NOMO-1 treated with DMSO at 0.1 percent for 48 hours (cell line): ENCODE measurements around the gene KAT6B.

Experiments used
- DNase-seq: peaks from one replicate; lab custom pipeline; 2025; ENCODE audit not compliant: unreplicated experiment; lab: John Stamatoyannopoulos, UW

Gene KAT6B

GRCh38 chr10:75008952-75009351, 182.6 kb downstream of the KAT6B start:
- peak; percentile 36 for DNase-seq

DNA sequence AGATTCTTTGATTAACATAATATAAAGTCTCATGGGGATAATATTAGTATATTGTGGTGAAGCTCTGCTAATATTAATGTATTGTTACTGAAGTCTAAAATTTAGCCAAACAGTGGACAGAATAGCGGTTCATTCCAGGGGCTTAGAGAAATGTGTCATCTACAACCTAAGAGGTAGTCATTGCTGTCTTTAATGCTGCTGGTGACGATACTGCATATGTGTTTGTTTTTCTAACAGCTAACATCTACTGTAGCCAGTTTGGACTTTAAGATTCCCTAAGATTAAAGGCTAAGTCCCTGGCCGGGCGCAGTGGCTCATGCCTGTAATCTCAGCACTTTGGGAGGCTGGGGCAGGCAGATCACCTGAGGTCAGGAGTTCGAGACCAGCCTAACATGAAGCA, 183.0 kb downstream of the KAT6B start:
- DNase-seq: no peak

DNA sequence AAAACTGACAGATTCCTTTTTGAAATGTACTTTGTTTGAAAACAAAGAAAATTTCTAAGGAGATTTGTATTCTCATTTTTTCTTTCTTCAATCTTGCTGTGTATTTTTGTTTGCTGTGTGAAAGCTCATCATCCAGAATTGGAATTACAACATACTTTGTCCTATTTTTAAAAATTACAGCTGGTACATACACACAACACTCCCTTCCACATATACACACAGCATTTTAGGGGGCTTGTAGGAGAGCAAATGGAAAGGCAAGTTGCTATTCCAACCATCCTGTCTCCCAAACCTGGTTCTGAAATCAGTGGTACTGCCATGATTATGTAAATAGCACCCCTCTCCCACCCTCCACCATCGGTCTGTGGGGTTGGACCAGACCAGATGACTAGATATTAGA, 184.0 kb downstream of the KAT6B start:
- DNase-seq: no peak

DNA sequence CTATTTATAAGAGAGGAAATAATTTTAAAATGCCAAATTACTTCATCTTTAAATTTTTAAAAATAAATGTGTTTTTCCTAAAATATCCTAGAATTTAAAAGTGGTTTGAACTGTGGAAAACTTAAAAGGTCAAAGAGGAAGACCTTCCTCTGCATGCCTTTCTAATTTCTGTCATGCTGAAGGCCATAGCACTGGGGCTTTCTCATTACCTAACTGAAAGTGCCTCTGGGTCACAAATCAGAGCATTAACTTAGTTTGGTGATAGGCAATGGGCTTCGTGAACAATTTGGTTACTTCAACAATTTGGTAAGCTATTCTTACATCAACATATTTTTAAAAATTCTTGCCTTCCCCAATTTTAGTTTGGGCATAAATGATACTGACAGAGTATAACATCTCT, 184.8 kb downstream of the KAT6B start:
- DNase-seq: no peak

GRCh38 chr10:75012471-75012870, 186.1 kb downstream of the KAT6B start:
- no peak for DNase-seq

- no peak for DNase-seq
These were observed 186.6 kb downstream of the KAT6B start for GRCh38 chr10:75013007-75013406.

GRCh38 chr10:75013522-75013921, 187.1 kb downstream of the KAT6B start:
- no peak for DNase-seq

- no peak for DNase-seq
These were observed 188.3 kb downstream of the KAT6B start for GRCh38 chr10:75014516-75015230.

- DNase-seq: no peak
These were observed 189.0 kb downstream of the KAT6B start for GRCh38 chr10:75015442-75015841.

GRCh38 chr10:75016325-75016724, 189.9 kb downstream of the KAT6B start:
- no peak for DNase-seq

DNA sequence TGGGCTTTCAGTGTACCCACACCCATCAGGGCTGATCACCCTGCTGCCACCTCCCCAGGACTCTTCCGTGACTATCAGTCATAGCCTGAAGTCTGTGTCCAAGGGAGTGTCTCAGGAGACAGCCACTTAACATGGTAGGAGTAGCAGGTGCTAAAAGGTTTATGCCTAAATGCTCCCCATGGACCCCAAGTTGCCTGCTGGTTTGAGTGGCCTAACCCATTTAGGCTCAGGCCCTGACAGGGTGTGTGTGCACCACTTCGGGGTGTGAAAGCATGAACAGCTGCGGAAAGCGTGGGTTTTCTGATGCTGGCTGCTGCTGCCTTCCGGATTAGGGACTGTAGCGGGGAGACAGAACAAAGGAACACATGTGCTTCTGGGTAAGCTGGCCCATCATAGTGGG, 191.9 kb downstream of the KAT6B start:
- DNase-seq: no peak

DNA sequence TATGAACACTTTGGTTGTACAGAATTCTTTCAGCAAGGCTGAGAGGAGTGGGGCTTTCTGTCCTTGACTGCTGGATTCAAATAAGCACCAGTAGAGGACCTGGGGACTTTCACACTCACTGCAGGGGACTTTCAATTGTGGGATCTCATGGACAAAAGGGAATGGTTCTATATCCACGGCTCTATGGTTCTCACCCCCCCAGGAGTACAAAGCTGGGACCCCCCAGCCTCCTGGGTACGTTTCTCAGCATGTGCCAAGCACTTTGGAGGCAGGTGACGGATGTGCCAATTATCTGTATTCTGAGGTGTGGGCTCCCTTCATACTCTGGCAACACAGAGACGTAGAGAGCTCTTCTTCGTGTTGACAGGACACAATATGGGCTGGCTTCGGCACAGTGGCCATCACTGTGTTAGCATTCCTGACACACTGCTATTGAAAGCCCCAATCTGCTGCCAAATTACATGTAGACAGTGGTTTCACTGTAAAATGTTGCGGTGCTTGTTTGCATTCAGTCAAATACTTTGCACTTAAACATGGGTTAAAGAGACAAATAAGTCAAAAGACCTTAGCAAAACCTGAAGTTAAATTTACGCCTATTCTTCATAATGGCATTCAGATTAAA, 192.4 kb downstream of the KAT6B start:
- no peak for DNase-seq

DNA sequence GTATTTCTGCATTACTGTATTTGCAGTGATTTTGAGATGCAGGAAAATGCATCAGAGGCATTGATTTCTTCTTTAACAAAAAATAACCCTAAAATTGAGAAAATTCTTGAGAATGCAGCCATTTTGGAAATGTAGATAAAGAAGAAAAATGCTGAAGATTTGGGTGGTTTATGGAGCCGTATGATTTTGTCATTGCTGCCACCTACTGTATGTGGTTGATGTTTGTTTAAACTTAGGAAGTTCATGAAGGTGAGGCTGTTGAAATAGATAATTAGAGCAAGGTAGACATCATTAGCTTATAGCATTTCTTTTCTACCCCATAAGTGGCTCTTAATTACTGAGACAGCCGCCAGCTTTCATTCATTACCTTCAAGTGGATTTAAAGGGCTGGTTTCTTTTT, 193.0 kb downstream of the KAT6B start:
- DNase-seq: peak; percentile 47

DNA sequence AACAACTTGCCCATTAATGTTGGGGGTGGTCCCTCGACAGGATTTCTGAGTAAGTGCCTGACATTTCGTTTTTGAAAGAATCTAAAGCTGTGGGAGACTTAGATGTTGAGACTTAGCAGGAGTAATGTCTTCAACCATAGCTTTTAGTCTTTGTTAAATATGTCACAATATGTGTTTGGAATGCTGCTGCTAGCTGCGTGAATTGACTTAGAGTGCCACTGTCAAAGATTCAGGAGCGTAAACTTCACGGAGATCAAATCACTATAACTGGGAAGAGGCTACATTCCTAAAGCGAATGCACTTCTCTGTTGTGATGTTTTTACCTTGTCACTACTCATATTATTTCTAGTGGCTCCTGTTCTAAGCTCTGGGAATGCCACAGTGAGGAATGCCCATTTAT, 193.8 kb downstream of the KAT6B start:
- no peak for DNase-seq

DNA sequence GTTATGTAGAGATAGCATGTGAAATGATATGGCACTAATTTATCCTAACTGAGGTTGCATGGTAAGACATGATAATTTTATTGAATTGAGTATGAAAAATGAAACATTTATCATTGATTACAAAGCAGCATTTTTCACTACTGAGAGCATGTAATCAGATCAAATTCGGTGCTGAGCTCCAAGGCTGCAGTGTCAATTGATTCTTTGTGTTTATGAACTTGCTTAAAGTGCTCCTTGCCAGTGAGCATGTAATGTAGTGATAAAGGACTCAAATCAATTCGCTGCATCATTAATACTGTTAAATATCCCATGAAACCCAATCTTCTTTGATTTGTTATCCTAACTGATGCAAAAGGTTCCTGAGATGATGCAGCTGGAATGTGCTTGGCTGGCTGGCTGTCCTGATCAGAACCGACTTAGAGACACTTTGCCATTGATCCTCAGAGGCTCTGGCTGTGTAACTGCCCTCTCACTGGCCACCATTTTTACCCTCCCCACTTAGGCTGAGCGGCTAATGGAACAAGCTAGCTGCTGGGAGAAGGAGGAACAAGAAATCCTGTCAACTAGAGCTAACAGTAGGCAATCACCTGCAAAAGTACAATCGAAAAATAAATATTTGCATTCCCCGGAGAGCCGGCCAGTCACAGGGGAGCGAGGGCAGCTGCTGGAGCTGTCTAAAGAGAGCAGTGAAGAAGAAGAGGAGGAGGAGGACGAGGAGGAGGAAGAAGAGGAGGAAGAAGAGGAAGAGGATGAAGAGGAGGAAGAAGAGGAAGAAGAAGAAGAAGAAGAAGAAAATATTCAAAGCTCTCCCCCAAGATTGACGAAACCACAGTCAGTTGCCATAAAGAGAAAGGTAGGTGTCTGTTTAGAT, 195.2 kb downstream of the KAT6B start:
- DNase-seq: no peak

DNA sequence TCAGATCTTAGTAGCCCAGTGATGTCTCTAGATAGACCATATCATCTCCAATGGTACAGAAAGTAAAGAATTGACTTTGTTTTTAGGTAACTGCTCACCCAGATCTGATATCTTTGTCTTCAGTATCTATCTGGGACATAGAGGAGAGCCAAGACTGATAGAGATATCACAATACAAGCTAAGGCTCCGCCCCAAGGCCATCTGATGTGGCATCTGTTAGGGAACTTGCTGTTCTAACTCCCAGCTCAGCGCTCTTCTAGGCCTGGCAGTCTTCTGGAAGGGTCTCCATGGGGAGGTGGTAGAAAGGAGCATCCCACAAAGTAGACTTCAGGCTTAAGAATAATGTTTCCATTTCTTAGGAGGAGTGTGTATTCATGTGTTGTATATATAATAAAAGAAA, 196.7 kb downstream of the KAT6B start:
- DNase-seq: no peak

DNA sequence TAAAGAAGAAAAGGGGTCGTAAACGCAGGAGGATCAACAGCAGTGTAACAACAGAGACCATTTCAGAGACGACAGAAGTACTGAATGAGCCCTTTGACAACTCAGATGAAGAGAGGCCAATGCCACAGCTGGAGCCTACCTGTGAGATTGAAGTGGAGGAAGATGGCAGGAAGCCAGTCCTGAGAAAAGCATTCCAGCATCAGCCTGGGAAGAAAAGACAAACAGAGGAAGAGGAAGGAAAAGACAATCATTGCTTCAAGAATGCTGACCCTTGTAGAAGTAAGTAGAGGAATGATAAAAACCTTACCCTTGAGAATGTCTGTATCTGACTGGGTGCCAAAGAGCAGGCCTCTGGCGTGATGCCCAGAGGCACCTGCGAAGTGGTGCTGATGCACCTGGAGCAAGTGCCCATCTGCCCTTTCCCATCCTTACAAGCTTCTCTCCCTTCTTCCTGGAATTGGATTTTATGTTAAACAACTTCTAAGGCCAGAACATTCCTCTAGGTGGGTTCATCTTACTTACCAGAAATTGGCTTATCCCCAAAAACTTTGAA, 198.6 kb downstream of the KAT6B start:
- DNase-seq: no peak

DNA sequence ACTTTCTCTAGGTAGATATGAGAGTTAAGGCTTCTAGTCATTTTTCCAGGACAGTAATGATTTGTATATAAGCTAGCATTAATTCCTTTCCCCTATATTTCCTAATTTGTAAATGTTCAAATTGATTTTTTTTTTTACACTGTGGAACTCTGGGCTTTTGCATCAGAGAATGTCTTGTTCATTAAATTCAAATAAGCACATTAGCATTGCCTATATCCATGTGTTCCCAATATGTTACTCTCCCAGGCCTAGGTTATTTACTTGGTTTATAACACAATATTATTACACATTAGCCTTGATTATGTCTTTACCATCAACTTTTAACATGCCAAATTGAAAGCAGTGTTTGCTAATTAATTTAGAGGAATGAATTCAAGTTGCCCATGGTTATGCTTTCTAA, 201.6 kb downstream of the KAT6B start:
- DNase-seq: no peak

DNA sequence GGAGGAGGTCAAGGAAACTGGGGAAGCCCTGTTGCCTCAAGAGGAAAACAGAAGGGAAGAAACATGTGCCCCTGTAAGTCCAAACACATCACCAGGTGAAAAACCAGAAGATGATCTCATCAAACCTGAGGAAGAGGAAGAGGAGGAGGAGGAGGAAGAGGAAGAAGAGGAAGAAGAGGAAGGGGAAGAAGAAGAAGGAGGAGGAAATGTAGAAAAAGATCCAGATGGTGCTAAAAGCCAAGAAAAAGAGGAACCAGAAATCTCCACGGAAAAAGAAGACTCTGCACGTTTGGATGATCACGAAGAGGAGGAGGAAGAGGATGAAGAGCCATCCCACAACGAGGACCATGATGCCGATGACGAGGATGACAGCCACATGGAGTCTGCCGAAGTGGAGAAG, 202.3 kb downstream of the KAT6B start:
- no peak for DNase-seq

- DNase-seq: no peak
These were observed 203.0 kb downstream of the KAT6B start for GRCh38 chr10:75029420-75029819.

GRCh38 chr10:75029857-75030256, 203.5 kb downstream of the KAT6B start:
- no peak for DNase-seq

- no peak for DNase-seq
These were observed 204.0 kb downstream of the KAT6B start for GRCh38 chr10:75030371-75030770.
